ENCODE results near the gene SLC35D2.

- TF ChIP-seq CTCF (IDR thresholded peaks at IDR 0.05) (no peak), EP300 (IDR thresholded peaks at IDR 0.05; ENCODE audit: low read depth) (no peak), POLR2A (IDR thresholded peaks at IDR 0.05) (no peak)
These were observed 21.8 kb downstream of the SLC35D2 start for GRCh38 chr9:96361668-96362067.
